ENCODE measurements around the gene CALHM5.

Gene CALHM5

GRCh38 chr6:116512111-116512559 is 696 bp downstream of the CALHM5 start:
- DNase-seq, result no peak

GRCh38 chr6:116512734-116513133 is 1.3 kb downstream of the CALHM5 start:
- DNase-seq, result no peak

- DNase-seq, result no peak
Measured at GRCh38 chr6:116513224-116513875, 1.9 kb downstream of the CALHM5 start.

- no peak for DNase-seq
Measured at GRCh38 chr6:116514111-116514510, 2.7 kb downstream of the CALHM5 start.

- DNase-seq, result no peak
Measured at GRCh38 chr6:116515141-116515540, 3.7 kb downstream of the CALHM5 start.

GRCh38 chr6:116518621-116519368 is 7.4 kb downstream of the CALHM5 start:
- DNase-seq, result no peak

- DNase-seq, result no peak
Measured at GRCh38 chr6:116522896-116523295, 11.5 kb downstream of the CALHM5 start.

GRCh38 chr6:116524236-116524635 is 12.8 kb downstream of the CALHM5 start:
- DNase-seq, result no peak

GRCh38 chr6:116528133-116528532 is 16.7 kb downstream of the CALHM5 start:
- peak; percentile 25 for DNase-seq

GRCh38 chr6:116528780-116529179 is 17.3 kb downstream of the CALHM5 start:
- DNase-seq, result no peak

GRCh38 chr6:116529466-116530290 is 18.2 kb downstream of the CALHM5 start:
- DNase-seq, result no peak

GRCh38 chr6:116530436-116530835 is 19.0 kb downstream of the CALHM5 start:
- DNase-seq, result peak; percentile 91

GRCh38 chr6:116531675-116532570 is 20.5 kb downstream of the CALHM5 start:
- DNase-seq, result peak; percentile 35

GRCh38 chr6:116533233-116533957 is 22.0 kb downstream of the CALHM5 start:
- no peak for DNase-seq

GRCh38 chr6:116535109-116535508 is 23.7 kb downstream of the CALHM5 start:
- DNase-seq, result no peak

- peak; percentile 29 for DNase-seq
Measured at GRCh38 chr6:116536216-116536621, 24.8 kb downstream of the CALHM5 start.

GRCh38 chr6:116542426-116542825 is 31.0 kb downstream of the CALHM5 start:
- DNase-seq, result no peak

GRCh38 chr6:116543149-116543548 is 31.7 kb downstream of the CALHM5 start:
- DNase-seq, result no peak

- DNase-seq, result no peak
Measured at GRCh38 chr6:116545651-116546050, 34.2 kb downstream of the CALHM5 start, which contains the start of gene TRAPPC3L. TSS of gene TRAPPC3L (minus strand) at chr6:116545684. CDS start at chr6:116545514, 170 bp downstream.

- DNase-seq, result no peak
Measured at GRCh38 chr6:116547358-116547757, 35.9 kb downstream of the CALHM5 start.

GRCh38 chr6:116550796-116551195 is 39.4 kb downstream of the CALHM5 start:
- no peak for DNase-seq

GRCh38 chr6:116553451-116553850 is 42.0 kb downstream of the CALHM5 start, which contains the start of gene CALHM4:
TSS of gene CALHM4 (plus strand) at chr6:116553751. CDS start at chr6:116553794, 43 bp downstream.
- DNase-seq, result no peak
